HG03196 (cell line): ENCODE results near the gene RAI14.
"Not testable (repeated sequence)": the region's sequence is repeated elsewhere in the genome, so short reads cannot be mapped to it uniquely, and the experiment has no call there.

ENCODE experiments used
- ATAC-seq: cut with Tn5 transposase; IDR thresholded peaks from one replicate; pipeline ENCODE4 v1.9.1; 2021; ENCODE audit not compliant: unreplicated experiment

RAI14 gene

GRCh38 chr5:34697308-34698108 lies 41.4 kb downstream of the RAI14 start:
- ATAC-seq: no peak

- ATAC-seq: no peak
These were observed 41.9 kb downstream of the RAI14 start for GRCh38 chr5:34698109-34698419.

GRCh38 chr5:34698754-34699153 lies 42.6 kb downstream of the RAI14 start:
- ATAC-seq: no peak

DNA sequence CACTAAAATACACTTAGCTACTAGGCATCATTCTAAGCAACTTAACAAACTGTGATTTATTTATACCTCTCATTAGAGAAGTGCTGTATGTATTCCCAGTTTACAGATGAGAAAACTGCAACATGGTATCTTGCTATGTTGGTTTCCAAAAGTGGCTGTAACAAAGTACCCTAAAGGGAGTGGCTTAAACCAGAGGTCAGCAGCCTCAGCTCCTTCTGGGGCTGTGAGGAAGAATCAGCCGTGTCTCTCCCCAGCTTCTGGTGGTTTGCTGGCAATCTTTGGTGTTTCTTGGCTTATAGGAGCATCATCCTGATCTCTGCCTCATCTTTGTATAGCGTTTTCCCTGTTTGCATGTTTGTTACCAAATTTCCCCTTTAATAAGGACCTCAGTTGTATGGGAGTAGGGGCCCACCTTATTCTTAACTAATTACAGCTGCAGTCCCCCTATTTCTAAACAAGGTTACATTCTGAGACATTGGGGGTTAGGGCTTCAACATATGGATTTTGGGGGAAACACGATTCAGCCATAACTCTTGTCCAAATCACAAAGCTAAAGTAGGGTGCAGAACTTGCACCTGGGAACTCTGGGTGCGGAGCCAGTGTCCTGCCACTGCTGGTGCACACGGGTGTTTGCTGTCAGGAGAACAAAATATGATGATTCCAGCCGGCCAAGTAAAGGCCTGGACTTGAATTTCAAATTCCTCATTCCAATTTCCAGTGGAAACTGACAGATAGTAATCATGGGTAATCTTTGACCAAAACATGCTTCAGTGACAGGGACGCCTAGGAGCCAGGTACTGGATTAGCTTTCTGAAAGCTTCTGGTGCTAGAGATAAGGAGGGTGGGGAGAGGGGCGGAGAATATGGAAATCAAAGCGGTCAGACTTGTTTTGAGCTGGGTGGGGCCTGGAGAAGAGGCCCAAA lies 43.3 kb downstream of the RAI14 start:
- no peak for ATAC-seq

DNA sequence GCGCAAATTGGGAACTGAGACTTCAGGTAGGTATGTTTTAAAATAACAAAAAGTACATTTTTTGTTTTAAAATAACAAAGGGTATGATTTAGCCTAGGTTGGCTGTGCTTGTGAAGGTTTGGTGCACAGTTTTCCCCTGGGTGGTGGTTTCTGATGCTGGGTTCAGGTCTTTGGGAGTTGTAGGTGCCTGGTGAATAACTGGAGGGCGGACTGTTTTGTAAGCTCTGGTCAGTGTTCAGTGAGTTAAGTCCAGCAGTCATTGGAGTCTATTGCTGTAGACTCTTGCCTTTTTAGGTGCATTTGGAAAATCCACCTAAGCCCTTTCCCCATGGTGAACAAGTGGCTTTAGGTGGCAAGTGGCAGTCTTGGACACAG lies 43.9 kb downstream of the RAI14 start:
- no peak for ATAC-seq

- not testable (repeated sequence) for ATAC-seq
These were observed 45.3 kb downstream of the RAI14 start for GRCh38 chr5:34701442-34701841.

GRCh38 chr5:34703767-34704713 lies 47.9 kb downstream of the RAI14 start:
- ATAC-seq: no peak

- no peak for ATAC-seq
These were observed 50.0 kb downstream of the RAI14 start for GRCh38 chr5:34706084-34706483.

DNA sequence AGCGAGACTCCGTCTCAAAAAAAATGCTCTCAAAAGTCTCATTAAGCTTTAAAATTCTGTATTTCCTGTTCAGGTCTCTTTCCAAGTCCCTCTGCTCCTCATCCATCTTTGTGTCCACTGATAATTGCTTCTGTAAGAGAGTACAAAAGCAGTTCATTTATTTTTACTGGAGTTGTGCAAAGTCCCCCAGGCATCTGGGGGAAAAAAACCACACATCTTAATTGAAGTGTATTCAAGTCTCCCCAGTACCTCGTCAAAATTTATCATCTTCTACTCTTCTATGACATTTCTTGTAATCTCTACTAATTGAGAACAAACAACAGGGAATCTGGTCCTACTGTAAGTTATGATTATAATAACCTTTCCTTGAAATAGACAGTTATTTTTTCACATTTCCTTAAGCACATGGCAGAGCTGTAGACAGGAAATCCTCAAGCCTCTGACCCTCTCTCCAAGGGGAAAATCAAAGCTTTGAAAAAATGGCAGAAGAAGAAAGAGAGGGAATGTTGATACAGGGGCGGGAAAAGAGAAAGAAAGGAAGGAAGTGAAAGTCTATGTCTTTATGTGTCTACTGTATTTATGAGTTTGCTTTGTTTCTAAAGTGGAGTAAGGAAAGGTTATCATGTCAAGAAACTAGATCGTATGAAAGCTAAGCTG lies 51.5 kb downstream of the RAI14 start:
- no peak for ATAC-seq

DNA sequence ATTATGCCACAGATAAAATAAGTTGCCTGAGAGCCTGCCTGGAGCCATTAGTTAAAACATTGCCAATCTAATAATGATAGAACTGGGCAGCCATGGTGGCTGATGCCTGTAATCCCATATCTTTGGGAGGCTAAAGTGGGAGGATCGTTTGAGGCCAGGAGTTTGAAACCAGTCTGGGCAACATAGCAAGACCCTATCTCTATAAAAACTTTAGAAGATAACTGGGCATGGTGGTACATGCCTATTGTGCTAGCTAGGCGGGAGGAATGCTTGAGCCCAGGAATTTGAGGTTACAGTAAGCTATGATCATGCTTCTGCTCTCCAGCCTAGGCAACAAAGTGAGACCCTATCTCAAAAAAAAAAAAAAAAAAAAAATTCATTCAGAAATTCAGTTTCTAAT lies 52.6 kb downstream of the RAI14 start:
- no peak for ATAC-seq

GRCh38 chr5:34709861-34710673 lies 53.9 kb downstream of the RAI14 start:
- ATAC-seq: no peak

- no peak for ATAC-seq
These were observed 56.4 kb downstream of the RAI14 start for GRCh38 chr5:34712565-34712964.

DNA sequence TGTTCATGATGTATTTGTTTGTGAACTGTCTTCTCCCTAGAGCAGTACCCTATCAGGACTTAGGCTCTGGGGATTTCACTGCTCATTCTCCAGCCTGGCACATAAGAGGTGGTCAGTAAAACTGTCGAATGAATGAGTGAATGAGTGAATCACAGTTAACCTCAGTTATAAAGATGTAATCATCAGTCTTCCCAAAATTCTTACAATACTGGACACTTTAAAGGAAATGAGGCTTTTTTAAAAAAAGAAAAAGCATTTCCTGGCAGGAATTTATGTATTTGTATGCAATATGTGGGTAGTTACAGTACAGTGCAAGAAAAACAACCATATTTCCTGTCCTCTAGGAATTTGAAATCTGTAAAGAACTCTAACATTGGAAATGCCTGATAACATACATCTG lies 59.6 kb downstream of the RAI14 start:
- ATAC-seq: no peak

DNA sequence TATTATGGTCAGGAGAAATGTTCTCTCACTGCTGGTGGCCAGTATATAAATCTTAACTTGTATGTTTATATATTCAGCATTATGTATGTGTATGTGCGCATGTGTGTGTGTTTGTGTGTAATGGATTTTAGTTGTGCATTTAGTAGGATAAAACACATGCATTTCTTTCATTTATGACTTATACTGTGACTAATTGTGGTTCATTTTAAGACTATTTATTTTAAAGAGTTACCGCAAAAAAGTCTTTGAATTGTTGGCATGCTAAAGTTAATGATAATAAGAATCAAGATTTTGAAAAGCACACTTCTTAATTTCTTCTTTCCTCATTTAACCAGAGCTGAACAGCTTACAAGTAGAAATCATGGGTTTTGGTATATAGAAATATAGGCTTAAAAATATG lies 60.9 kb downstream of the RAI14 start:
- ATAC-seq: no peak

DNA sequence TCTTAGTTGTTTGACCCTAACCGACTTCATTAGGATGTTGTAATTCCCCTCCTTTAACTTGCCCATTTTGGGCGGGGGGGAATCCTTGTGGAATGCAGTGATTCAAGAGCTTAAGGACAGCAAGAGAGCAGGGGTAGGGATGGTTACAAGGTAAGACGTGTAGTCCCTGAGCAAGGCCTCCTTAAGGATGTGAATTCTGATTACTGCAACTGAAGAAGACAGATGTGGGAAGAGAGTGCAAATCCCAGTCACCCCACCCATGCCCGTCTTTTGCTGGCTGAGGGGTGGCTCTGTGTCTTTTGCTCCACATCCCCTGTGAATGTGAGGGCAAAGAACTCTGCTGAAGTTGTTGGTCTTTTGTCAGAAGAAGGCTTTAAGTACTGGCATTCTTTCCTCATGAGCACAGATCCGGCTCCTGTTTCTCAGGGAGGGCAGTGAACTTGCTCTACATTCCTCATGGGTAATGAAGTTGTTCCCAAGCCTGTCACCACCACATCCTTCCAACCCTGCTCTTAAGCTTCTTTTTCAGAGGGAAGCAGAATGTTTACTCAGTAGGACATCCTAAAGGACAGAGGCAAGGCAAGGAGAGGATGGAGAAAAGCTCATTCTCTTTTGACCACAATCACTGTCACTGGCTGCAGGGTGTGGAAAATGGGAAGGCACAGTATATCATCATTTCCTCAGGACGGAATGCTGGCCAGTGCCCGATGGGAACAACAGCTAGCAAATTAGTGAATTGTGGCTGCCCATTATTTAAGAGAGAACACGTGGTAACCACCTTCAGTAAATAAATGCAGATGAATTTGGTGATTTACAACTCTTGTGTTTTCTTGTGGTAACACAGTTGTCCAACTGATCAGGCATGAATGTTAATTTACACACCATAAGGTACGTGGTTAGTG lies 61.5 kb downstream of the RAI14 start:
- no peak for ATAC-seq

DNA sequence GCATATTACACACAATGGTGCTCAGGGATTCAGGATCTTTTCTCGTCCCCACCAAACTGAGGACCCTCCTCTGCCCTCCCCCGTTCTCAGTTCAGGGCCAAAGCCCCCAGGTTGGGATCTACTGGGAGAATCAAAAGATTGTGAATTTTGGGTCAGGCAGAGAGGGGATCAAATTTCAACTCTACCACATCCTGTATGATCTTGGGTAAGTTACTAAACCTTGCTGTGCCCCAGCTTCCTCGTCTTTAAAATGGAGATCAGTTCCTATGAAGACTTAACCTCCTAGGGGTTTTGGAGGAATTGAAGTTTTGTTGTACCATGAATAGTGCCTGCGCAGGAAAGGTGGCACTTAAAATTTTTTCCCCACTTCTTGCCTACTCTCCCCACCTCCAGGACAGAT lies 62.4 kb downstream of the RAI14 start:
- no peak for ATAC-seq

- no peak for ATAC-seq
These were observed 62.9 kb downstream of the RAI14 start for GRCh38 chr5:34719029-34719428.

GRCh38 chr5:34721327-34721726 lies 65.2 kb downstream of the RAI14 start:
- ATAC-seq: no peak

DNA sequence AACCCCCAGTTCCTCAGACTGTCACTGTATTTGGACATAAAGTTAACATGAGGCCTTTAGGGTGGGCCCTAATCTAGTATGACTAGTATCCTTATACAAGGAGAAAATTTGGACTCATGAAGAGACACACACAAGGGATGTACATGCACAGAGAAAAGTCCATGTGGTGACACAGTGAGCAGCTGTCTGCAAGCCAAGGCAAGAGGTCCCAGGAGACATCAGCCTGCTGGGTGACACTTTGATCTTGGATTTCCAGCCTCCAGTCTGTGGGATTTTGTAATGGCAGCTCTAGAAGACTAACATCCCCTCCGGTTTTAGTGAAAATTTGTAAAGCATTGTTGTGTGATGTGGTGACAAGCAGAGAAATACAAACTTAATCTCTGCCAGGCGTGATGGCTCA lies 66.1 kb downstream of the RAI14 start:
- ATAC-seq: no peak
